SJSA1 (cell line): Measurements from ENCODE around the gene PLPPR4. TPM values are rescaled to one million over a fixed set of nuclear protein-coding genes. Genes with fewer than 3 reads are reported as not detected.

ENCODE experiments used
- DNase-seq, 2 experiments: peaks; one replicate each; pipeline ENCODE4 v3.0.0-alpha.2; 2015 to 2020; ENCODE audit warnings: low spot score in 2 of 2, low read depth in 1 of 2
- H3K27ac ChIP-seq: fragments of 250-450 bp; sonication (Bioruptor Pico); 2 replicates; pipeline ENCODE4 v1.5.1; 2020; ENCODE audit warnings: mild to moderate bottlenecking, moderate library complexity
- H3K27me3 ChIP-seq: fragments of 250-450 bp; sonication (Bioruptor Pico); replicated peaks from 2 replicates; pipeline ENCODE4 v1.5.1; 2020; ENCODE audit warnings: mild to moderate bottlenecking, moderate library complexity
- H3K36me3 ChIP-seq: fragments of 250-450 bp; sonication (Bioruptor Pico); 2 replicates; pipeline ENCODE4 v1.5.1; 2020; ENCODE audit warnings: mild to moderate bottlenecking
- H3K4me1 ChIP-seq: fragments of 250-450 bp; sonication (Bioruptor Pico); replicated peaks from 2 replicates; pipeline ENCODE4 v1.6.1; 2021; ENCODE audit warnings: mild to moderate bottlenecking
- H3K4me3 ChIP-seq: fragments of 250-450 bp; sonication (Bioruptor Pico); 2 replicates; pipeline ENCODE4 v1.5.1; 2020; ENCODE audit warnings: mild to moderate bottlenecking
- H3K9me3 ChIP-seq: fragments of 250-450 bp; sonication (Bioruptor Pico); replicated peaks from 2 replicates; pipeline ENCODE4 v1.5.1; 2020; ENCODE audit warnings: mild to moderate bottlenecking
- total RNA-seq: library from RNA; depleted of rRNA; stranded (reverse); fragments of >200 nt; shearing (Covaris generic); gene quantifications from 2 replicates; pipeline ENCODE4 v1.2.3, GENCODE V29; 2014; rRNA removed

Gene PLPPR4
- 5.8 and 10.3 TPM in 2 replicates for total RNA-seq

- no peaks in the 10 kb centered on the region for H3K36me3 ChIP-seq
Observed at GRCh38 chr1:99264201-99265021, at the start of gene PLPPR4. Gene PLPPR4, plus strand, starts transcription at chr1:99264492. Its CDS starts 102 bp downstream, at chr1:99264594.

GRCh38 chr1:99216956-99217355 lies 47.3 kb upstream of the PLPPR4 start:
- H3K27me3 ChIP-seq, result no peaks in the 10 kb centered on the region
- no peak for DNase-seq
- H3K36me3 ChIP-seq, result no peaks in the 10 kb centered on the region
- H3K4me1 ChIP-seq, result no peaks in the 10 kb centered on the region
- no peaks in the 10 kb centered on the region for H3K9me3 ChIP-seq
- H3K4me3 ChIP-seq, result no peak overlapping the region
- H3K27ac ChIP-seq, result no peak overlapping the region

More at GRCh38 chr1:99264201-99265021, at the start of gene PLPPR4:
- H3K4me1 ChIP-seq, result peaks cover 33% of the 10 kb centered on the region
- H3K27me3 ChIP-seq, result no peaks in the 10 kb centered on the region
- DNase-seq, result peak; percentile 58 to 69
- no peaks in the 10 kb centered on the region for H3K9me3 ChIP-seq
- H3K4me3 ChIP-seq, result peak within 1 kb of the TSS; percentile 43
- no peak within 1 kb of the TSS for H3K27ac ChIP-seq

GRCh38 chr1:99217599-99217998 lies 46.7 kb upstream of the PLPPR4 start:
- no peak overlapping the region for H3K27ac ChIP-seq
- no peak for DNase-seq
- no peak overlapping the region for H3K4me3 ChIP-seq
- no peaks in the 10 kb centered on the region for H3K36me3 ChIP-seq
- no peaks in the 10 kb centered on the region for H3K9me3 ChIP-seq
- no peaks in the 10 kb centered on the region for H3K4me1 ChIP-seq
- no peaks in the 10 kb centered on the region for H3K27me3 ChIP-seq

- no peak for DNase-seq
- H3K4me3 ChIP-seq, result no peak overlapping the region
- H3K9me3 ChIP-seq, result no peaks in the 10 kb centered on the region
- no peaks in the 10 kb centered on the region for H3K27me3 ChIP-seq
- H3K27ac ChIP-seq, result no peak overlapping the region
- H3K36me3 ChIP-seq, result no peaks in the 10 kb centered on the region
- H3K4me1 ChIP-seq, result no peaks in the 10 kb centered on the region
Observed at GRCh38 chr1:99218572-99218971, 45.7 kb upstream of the PLPPR4 start.

GRCh38 chr1:99218999-99219398 lies 45.3 kb upstream of the PLPPR4 start:
- no peak overlapping the region for H3K27ac ChIP-seq
- no peaks in the 10 kb centered on the region for H3K9me3 ChIP-seq
- H3K27me3 ChIP-seq, result no peaks in the 10 kb centered on the region
- H3K4me3 ChIP-seq, result no peak overlapping the region
- H3K4me1 ChIP-seq, result no peaks in the 10 kb centered on the region
- no peak for DNase-seq
- no peaks in the 10 kb centered on the region for H3K36me3 ChIP-seq

GRCh38 chr1:99227056-99227897 lies 37.0 kb upstream of the PLPPR4 start:
- no peaks in the 10 kb centered on the region for H3K36me3 ChIP-seq
- H3K4me3 ChIP-seq, result no peak overlapping the region
- H3K27me3 ChIP-seq, result no peaks in the 10 kb centered on the region; the same call in 1 of the 2 replicates
- H3K4me1 ChIP-seq, result no peaks in the 10 kb centered on the region
- H3K27ac ChIP-seq, result no peak overlapping the region
- no peak for DNase-seq
- no peaks in the 10 kb centered on the region for H3K9me3 ChIP-seq

GRCh38 chr1:99228153-99228552 lies 36.1 kb upstream of the PLPPR4 start:
- H3K4me1 ChIP-seq, result no peaks in the 10 kb centered on the region
- no peaks in the 10 kb centered on the region for H3K36me3 ChIP-seq
- H3K4me3 ChIP-seq, result no peak overlapping the region
- no peak overlapping the region for H3K27ac ChIP-seq
- H3K9me3 ChIP-seq, result no peaks in the 10 kb centered on the region
- H3K27me3 ChIP-seq, result no peaks in the 10 kb centered on the region; the same call in 1 of the 2 replicates
- DNase-seq, result no peak

GRCh38 chr1:99229122-99229521 lies 35.2 kb upstream of the PLPPR4 start:
- DNase-seq, result no peak
- no peaks in the 10 kb centered on the region; the same call in 1 of the 2 replicates for H3K27me3 ChIP-seq
- no peaks in the 10 kb centered on the region for H3K9me3 ChIP-seq
- no peak overlapping the region for H3K27ac ChIP-seq
- H3K4me1 ChIP-seq, result no peaks in the 10 kb centered on the region
- no peak overlapping the region for H3K4me3 ChIP-seq
- H3K36me3 ChIP-seq, result no peaks in the 10 kb centered on the region

GRCh38 chr1:99230695-99231094 lies 33.6 kb upstream of the PLPPR4 start:
- no peaks in the 10 kb centered on the region; the same call in 1 of the 2 replicates for H3K27me3 ChIP-seq
- H3K36me3 ChIP-seq, result no peaks in the 10 kb centered on the region
- H3K4me3 ChIP-seq, result no peak overlapping the region
- H3K9me3 ChIP-seq, result no peaks in the 10 kb centered on the region
- no peak overlapping the region for H3K27ac ChIP-seq
- DNase-seq, result no peak
- no peaks in the 10 kb centered on the region for H3K4me1 ChIP-seq

- Histone ChIP-seq H3K4me3 (no peak overlapping the region), H3K36me3 (no peaks in the 10 kb centered on the region), H3K9me3 (no peaks in the 10 kb centered on the region), H3K4me1 (no peaks in the 10 kb centered on the region), H3K27ac (no peak overlapping the region), H3K27me3 (no peaks in the 10 kb centered on the region; the same call in 1 of the 2 replicates)
- no peak for DNase-seq
Observed at GRCh38 chr1:99232172-99232571, 32.1 kb upstream of the PLPPR4 start.

- Histone ChIP-seq H3K4me3 (no peak overlapping the region), H3K36me3 (no peaks in the 10 kb centered on the region), H3K27me3 (no peaks in the 10 kb centered on the region; the same call in 1 of the 2 replicates), H3K4me1 (no peaks in the 10 kb centered on the region), H3K27ac (no peak overlapping the region), H3K9me3 (no peaks in the 10 kb centered on the region)
- no peak for DNase-seq
Observed at GRCh38 chr1:99233446-99233845, 30.8 kb upstream of the PLPPR4 start.

GRCh38 chr1:99236756-99237155 lies 27.5 kb upstream of the PLPPR4 start:
- Histone ChIP-seq H3K36me3 (no peaks in the 10 kb centered on the region), H3K27ac (no peak overlapping the region), H3K4me1 (no peaks in the 10 kb centered on the region), H3K9me3 (no peaks in the 10 kb centered on the region), H3K27me3 (no peaks in the 10 kb centered on the region), H3K4me3 (no peak overlapping the region)
- DNase-seq, result no peak

GRCh38 chr1:99239690-99240089 lies 24.6 kb upstream of the PLPPR4 start:
- Histone ChIP-seq H3K9me3 (no peaks in the 10 kb centered on the region), H3K36me3 (no peaks in the 10 kb centered on the region), H3K27ac (no peak overlapping the region), H3K27me3 (no peaks in the 10 kb centered on the region), H3K4me1 (no peaks in the 10 kb centered on the region), H3K4me3 (no peak overlapping the region)
- no peak for DNase-seq

GRCh38 chr1:99240621-99241020 lies 23.7 kb upstream of the PLPPR4 start:
- no peak overlapping the region for H3K27ac ChIP-seq
- no peaks in the 10 kb centered on the region for H3K27me3 ChIP-seq
- peak in 1 of 2 experiments; percentile 10 for DNase-seq
- H3K9me3 ChIP-seq, result no peaks in the 10 kb centered on the region
- H3K4me1 ChIP-seq, result no peaks in the 10 kb centered on the region
- H3K4me3 ChIP-seq, result no peak overlapping the region
- H3K36me3 ChIP-seq, result no peaks in the 10 kb centered on the region
